Measurements from ENCODE around the gene C20orf141. TPM values are rescaled to one million over a fixed set of nuclear protein-coding genes. Genes with fewer than 3 reads are reported as not detected.
A peak's percentile ranks its signal among the peaks of the same experiment; 100 is the strongest.

Gene C20orf141
- total RNA-seq, 1 donor from 2014 or later, result not detected

GRCh38 chr20:2800521-2801285 lies 14.1 kb upstream of the C20orf141 start, which contains the start of gene CPXM1:
Gene CPXM1 (minus strand): TSS chr20:2800627. CDS start chr20:2800572, 55 bp downstream.
- Mint-ChIP-seq H3K9me3 (peaks cover 4% of the 10 kb centered on the region), H3K36me3 (peaks cover 5% of the 10 kb centered on the region), H3K4me1 (ENCODE audit: unreplicated experiment) (peaks cover 26% of the 10 kb centered on the region), H3K27ac (peak within 1 kb of the TSS; percentile 87), H3K4me3 (peak within 1 kb of the TSS; percentile 99), H3K27me3 (peaks cover 57% of the 10 kb centered on the region)
- peak; percentile 83 for DNase-seq (ENCODE audit: extremely low spot score, unreplicated experiment)
- peak; percentile 62 for TF ChIP-seq CTCF (conservative IDR thresholded peaks at IDR 0.05)

GRCh38 chr20:2801286-2801728 lies 13.5 kb upstream of the C20orf141 start:
- peak; percentile 37 for DNase-seq (ENCODE audit: extremely low spot score, unreplicated experiment)
- peaks cover 5% of the 10 kb centered on the region for H3K36me3 Mint-ChIP-seq
- peak overlapping the region; percentile 94 for H3K4me3 Mint-ChIP-seq
- H3K4me1 Mint-ChIP-seq (ENCODE audit: unreplicated experiment), result peaks cover 26% of the 10 kb centered on the region
- H3K27ac Mint-ChIP-seq, result peak overlapping the region; percentile 65
- H3K9me3 Mint-ChIP-seq, result peaks cover 4% of the 10 kb centered on the region
- H3K27me3 Mint-ChIP-seq, result peaks cover 62% of the 10 kb centered on the region
- no peak for TF ChIP-seq CTCF (conservative IDR thresholded peaks at IDR 0.05)

- peaks cover 10% of the 10 kb centered on the region for H3K9me3 Mint-ChIP-seq
- peaks cover 20% of the 10 kb centered on the region for H3K4me1 Mint-ChIP-seq (ENCODE audit: unreplicated experiment)
- no peak overlapping the region for H3K4me3 Mint-ChIP-seq
- peaks cover 73% of the 10 kb centered on the region for H3K27me3 Mint-ChIP-seq
- no peak overlapping the region for H3K27ac Mint-ChIP-seq
- no peaks in the 10 kb centered on the region for H3K36me3 Mint-ChIP-seq
- no peak for TF ChIP-seq CTCF (conservative IDR thresholded peaks at IDR 0.05)
- no peak for DNase-seq (ENCODE audit: extremely low spot score, unreplicated experiment)
These were observed 10.6 kb upstream of the C20orf141 start for GRCh38 chr20:2804041-2804828.

GRCh38 chr20:2804852-2805688 lies 9.7 kb upstream of the C20orf141 start:
- TF ChIP-seq CTCF (conservative IDR thresholded peaks at IDR 0.05), result no peak
- peaks cover 12% of the 10 kb centered on the region for H3K4me1 Mint-ChIP-seq (ENCODE audit: unreplicated experiment)
- H3K27me3 Mint-ChIP-seq, result peaks cover 65% of the 10 kb centered on the region
- peak; percentile 67 for DNase-seq (ENCODE audit: extremely low spot score, unreplicated experiment)
- no peaks in the 10 kb centered on the region for H3K36me3 Mint-ChIP-seq
- no peak overlapping the region for H3K27ac Mint-ChIP-seq
- H3K9me3 Mint-ChIP-seq, result peaks cover 10% of the 10 kb centered on the region
- H3K4me3 Mint-ChIP-seq, result no peak overlapping the region

GRCh38 chr20:2805689-2806350 lies 9.0 kb upstream of the C20orf141 start:
- H3K4me1 Mint-ChIP-seq (ENCODE audit: unreplicated experiment), result peaks cover 8% of the 10 kb centered on the region
- no peak overlapping the region for H3K27ac Mint-ChIP-seq
- TF ChIP-seq CTCF (conservative IDR thresholded peaks at IDR 0.05), result no peak
- peaks cover 10% of the 10 kb centered on the region for H3K9me3 Mint-ChIP-seq
- no peak overlapping the region for H3K4me3 Mint-ChIP-seq
- no peaks in the 10 kb centered on the region for H3K36me3 Mint-ChIP-seq
- peaks cover 61% of the 10 kb centered on the region for H3K27me3 Mint-ChIP-seq
- no peak for DNase-seq (ENCODE audit: extremely low spot score, unreplicated experiment)
